Stimulated activated naive CD8-positive, alpha-beta T cell treated with anti-CD3 and anti-CD28 coated beads, Interleukin-15, amount 100 ng/mL, for 72 hours (primary cell): ENCODE results near the gene JSRP1.

Experiments used
- ATAC-seq: fragments of 150-1000 bp; cut with Tn5 transposase; 2 replicates; pipeline ENCODE4 v1.10.0; 2021; ENCODE audit warnings: mild to moderate bottlenecking, moderate library complexity
- DNase-seq, 2 donors: peaks; one replicate each; pipeline ENCODE4 v3.0.0; 2021 to 2022
- H3K27ac Mint-ChIP-seq, 2 donors: one replicate each; pipeline ENCODE4 v1.8.0; 2022; ENCODE audit warnings: mild to moderate bottlenecking in 2 of 2, mixed read lengths in 2 of 2, moderate library complexity in 2 of 2
- H3K27me3 Mint-ChIP-seq: one replicate; pipeline ENCODE4 v1.8.0; 2022; ENCODE audit warnings: mixed read lengths
- H3K4me1 Mint-ChIP-seq: one replicate; pipeline ENCODE4 v1.8.0; 2022; ENCODE audit warnings: mild to moderate bottlenecking, mixed read lengths
- H3K4me3 Mint-ChIP-seq, 2 donors: one replicate each; pipeline ENCODE4 v1.8.0; 2022; ENCODE audit warnings: mild to moderate bottlenecking in 2 of 2, mixed read lengths in 2 of 2, moderate library complexity in 1 of 2
- H3K9me3 Mint-ChIP-seq, 2 donors: one replicate each; pipeline ENCODE4 v1.8.0; 2022; ENCODE audit warnings: mixed read lengths in 2 of 2

JSRP1 gene

GRCh38 chr19:2226840-2227360 is 29.3 kb downstream of the JSRP1 start:
- no peak for ATAC-seq
- H3K27me3 Mint-ChIP-seq: no peaks in the 10 kb centered on the region
- H3K4me1 Mint-ChIP-seq: peaks cover 17% of the 10 kb centered on the region
- H3K27ac Mint-ChIP-seq: peak overlapping the region in 1 of 2 donors; percentile 63
- no peaks in the 10 kb centered on the region for H3K9me3 Mint-ChIP-seq
- no peak overlapping the region for H3K4me3 Mint-ChIP-seq
- no peak for DNase-seq

GRCh38 chr19:2226051-2226839 is 30.0 kb downstream of the JSRP1 start:
- no peaks in the 10 kb centered on the region for H3K27me3 Mint-ChIP-seq
- H3K9me3 Mint-ChIP-seq: no peaks in the 10 kb centered on the region
- no peak for DNase-seq
- H3K4me1 Mint-ChIP-seq: peaks cover 17% of the 10 kb centered on the region
- H3K27ac Mint-ChIP-seq: no peak overlapping the region
- no peak for ATAC-seq
- no peak overlapping the region for H3K4me3 Mint-ChIP-seq

- Mint-ChIP-seq H3K4me3 (peak overlapping the region in 1 of 2 donors; percentile 29), H3K27ac (no peak overlapping the region), H3K9me3 (no peaks in the 10 kb centered on the region), H3K27me3 (no peaks in the 10 kb centered on the region), H3K4me1 (peaks cover 17% of the 10 kb centered on the region)
- DNase-seq (no peak), ATAC-seq (no peak)
These were observed 30.7 kb downstream of the JSRP1 start for GRCh38 chr19:2225415-2226050.

- H3K27ac Mint-ChIP-seq: peak overlapping the region in 1 of 2 donors; percentile 30
- no peaks in the 10 kb centered on the region for H3K9me3 Mint-ChIP-seq
- no peaks in the 10 kb centered on the region for H3K27me3 Mint-ChIP-seq
- H3K4me3 Mint-ChIP-seq: no peak overlapping the region
- H3K4me1 Mint-ChIP-seq: peaks cover 22% of the 10 kb centered on the region
- DNase-seq (no peak), ATAC-seq (no peak)
These were observed 31.4 kb downstream of the JSRP1 start for GRCh38 chr19:2224754-2225349.

GRCh38 chr19:2223959-2224358 is 32.3 kb downstream of the JSRP1 start:
- H3K9me3 Mint-ChIP-seq: no peaks in the 10 kb centered on the region
- H3K27ac Mint-ChIP-seq: peak overlapping the region in 1 of 2 donors; percentile 37
- H3K4me3 Mint-ChIP-seq: no peak overlapping the region
- no peaks in the 10 kb centered on the region for H3K27me3 Mint-ChIP-seq
- DNase-seq: no peak
- H3K4me1 Mint-ChIP-seq: peaks cover 22% of the 10 kb centered on the region
- peak; percentile 41 for ATAC-seq

- H3K4me1 Mint-ChIP-seq: peaks cover 22% of the 10 kb centered on the region
- no peaks in the 10 kb centered on the region for H3K27me3 Mint-ChIP-seq
- H3K4me3 Mint-ChIP-seq: no peak overlapping the region
- no peaks in the 10 kb centered on the region for H3K9me3 Mint-ChIP-seq
- no peak overlapping the region for H3K27ac Mint-ChIP-seq
- ATAC-seq: no peak
- no peak for DNase-seq
These were observed 32.8 kb downstream of the JSRP1 start for GRCh38 chr19:2223391-2223790.

GRCh38 chr19:2221918-2222317 is 34.3 kb downstream of the JSRP1 start:
- ATAC-seq: no peak
- Mint-ChIP-seq H3K4me3 (no peak overlapping the region), H3K27ac (no peak overlapping the region), H3K9me3 (no peaks in the 10 kb centered on the region), H3K4me1 (peaks cover 22% of the 10 kb centered on the region), H3K27me3 (no peaks in the 10 kb centered on the region)
- DNase-seq: no peak

- H3K4me3 Mint-ChIP-seq: no peak overlapping the region
- no peak overlapping the region for H3K27ac Mint-ChIP-seq
These were observed 34.9 kb downstream of the JSRP1 start for GRCh38 chr19:2221250-2221831.

GRCh38 chr19:2219726-2220125 is 36.5 kb downstream of the JSRP1 start:
- H3K27ac Mint-ChIP-seq: peak overlapping the region in 1 of 2 donors; percentile 92
- peak; percentile 7 for ATAC-seq
- H3K4me3 Mint-ChIP-seq: no peak overlapping the region
- peaks cover 32% of the 10 kb centered on the region for H3K4me1 Mint-ChIP-seq
- DNase-seq: no peak
- no peaks in the 10 kb centered on the region for H3K27me3 Mint-ChIP-seq
- H3K9me3 Mint-ChIP-seq: no peaks in the 10 kb centered on the region

More at GRCh38 chr19:2221250-2221831, 34.9 kb downstream of the JSRP1 start:
- DNase-seq: no peak
- Mint-ChIP-seq H3K4me1 (peaks cover 22% of the 10 kb centered on the region), H3K9me3 (no peaks in the 10 kb centered on the region), H3K27me3 (no peaks in the 10 kb centered on the region)
- no peak for ATAC-seq

- peaks cover 32% of the 10 kb centered on the region for H3K4me1 Mint-ChIP-seq
- H3K9me3 Mint-ChIP-seq: no peaks in the 10 kb centered on the region
- ATAC-seq (no peak), DNase-seq (no peak)
- H3K27ac Mint-ChIP-seq: no peak overlapping the region
- H3K4me3 Mint-ChIP-seq: no peak overlapping the region
- no peaks in the 10 kb centered on the region for H3K27me3 Mint-ChIP-seq
These were observed 38.6 kb downstream of the JSRP1 start for GRCh38 chr19:2217591-2217990.

- Mint-ChIP-seq H3K27ac (no peak overlapping the region), H3K9me3 (no peaks in the 10 kb centered on the region), H3K27me3 (no peaks in the 10 kb centered on the region), H3K4me3 (no peak overlapping the region), H3K4me1 (peaks cover 28% of the 10 kb centered on the region)
- DNase-seq (no peak), ATAC-seq (no peak)
These were observed 39.6 kb downstream of the JSRP1 start for GRCh38 chr19:2216361-2217225.

GRCh38 chr19:2215281-2215751 is 40.9 kb downstream of the JSRP1 start:
- no peak overlapping the region for H3K4me3 Mint-ChIP-seq
- H3K4me1 Mint-ChIP-seq: peaks cover 28% of the 10 kb centered on the region
- no peaks in the 10 kb centered on the region for H3K9me3 Mint-ChIP-seq
- peak overlapping the region in 1 of 2 donors; percentile 42 for H3K27ac Mint-ChIP-seq
- no peak for DNase-seq
- H3K27me3 Mint-ChIP-seq: no peaks in the 10 kb centered on the region
- ATAC-seq: no peak

- Mint-ChIP-seq H3K27ac (no peak overlapping the region), H3K4me1 (peaks cover 23% of the 10 kb centered on the region), H3K27me3 (no peaks in the 10 kb centered on the region), H3K9me3 (no peaks in the 10 kb centered on the region), H3K4me3 (no peak overlapping the region)
- no peak for DNase-seq
- no peak for ATAC-seq
These were observed 42.0 kb downstream of the JSRP1 start for GRCh38 chr19:2214251-2214650.

GRCh38 chr19:2213799-2214198 is 42.4 kb downstream of the JSRP1 start:
- no peaks in the 10 kb centered on the region for H3K27me3 Mint-ChIP-seq
- H3K9me3 Mint-ChIP-seq: no peaks in the 10 kb centered on the region
- H3K4me1 Mint-ChIP-seq: peaks cover 23% of the 10 kb centered on the region
- H3K4me3 Mint-ChIP-seq: no peak overlapping the region
- ATAC-seq (no peak), DNase-seq (no peak)
- no peak overlapping the region for H3K27ac Mint-ChIP-seq
